Fibroblast of pulmonary artery (primary cell): ENCODE measurements around the gene HLA-DRA.

Source experiments
- DNase-seq: peaks from one replicate; pipeline ENCODE4 v3.0.0-alpha.2; 2010; ENCODE audit warnings: low read depth
- H3K4me3 ChIP-seq: replicated peaks from 2 replicates; pipeline ENCODE4 v1.5.1; 2011; ENCODE audit warnings: low read depth, mild to moderate bottlenecking, control low read depth, low read length, moderate library complexity
- CTCF ChIP-seq: IDR thresholded peaks from 2 replicates; pipeline ENCODE4 v1.5.1; 2011; ENCODE audit warnings: mild to moderate bottlenecking, control low read depth, low read length, inconsistent platforms; ENCODE audit errors: missing control alignments

The HLA-DRA gene

GRCh38 chr6:32491700-32492099 lies 52.0 kb downstream of the HLA-DRA start:
- DNase-seq: no peak
- TF ChIP-seq CTCF: no peak
- H3K4me3 ChIP-seq: no peak overlapping the region

GRCh38 chr6:32492351-32492750 lies 52.7 kb downstream of the HLA-DRA start:
- no peak overlapping the region for H3K4me3 ChIP-seq
- DNase-seq: no peak
- no peak for TF ChIP-seq CTCF
